HepG2 (cell line): ENCODE data around the gene PSENEN. TPM values are rescaled to one million over a fixed set of nuclear protein-coding genes. Genes with fewer than 3 reads are reported as not detected.

ENCODE experiments used
- ATAC-seq: fragments of 200-7000 bp; cut with Tn5 transposase; 3 replicates; pipeline ENCODE4 v1.9.1; 2020; ENCODE audit warnings: mild to moderate bottlenecking, moderate library complexity
- BruUV-seq: library from RNA; stranded (reverse); fragments of 400-500 nt; replicated peaks from 2 replicates; lab custom pipeline; 2021; lab: Mats Ljungman, UMichigan
- CTCF ChIA-PET: fragments of 300-600 bp; formaldehyde crosslinking; extraction: SDS; loops from one replicate; lab custom pipeline; 2021; ENCODE audit warnings: low total read pairs, inconsistent platforms, low intra/inter-chr PET ratio; lab: Yijun Ruan, JAX
- POLR2A ChIA-PET: fragments of 350-600 bp; sonication (Branson Sonifier 250); formaldehyde crosslinking; loops from one replicate; lab custom pipeline; 2020; ENCODE audit warnings: antibody characterized with exemption, inconsistent platforms; lab: Yijun Ruan, JAX
- DNase-seq: peaks from one replicate; pipeline ENCODE4 v3.0.0-alpha.2; 2015; ENCODE audit warnings: low spot score
- FAIRE-seq: peaks from 3 replicates; lab custom pipeline; 2011; peaks lifted over from hg19 to GRCh38; lab: Jason Lieb, UNC
- H2AFZ ChIP-seq: one replicate; pipeline ENCODE4 v1.6.1; 2011; ENCODE audit warnings: low read length, inconsistent platforms
- H3K27ac ChIP-seq: fragments of 300-600 bp; 3 replicates; pipeline ENCODE4 v1.8.0; 2011; ENCODE audit warnings: mixed run types, mild to moderate bottlenecking, mixed read lengths, low read length, inconsistent platforms; ENCODE audit not compliant: insufficient read depth; ENCODE audit errors: extremely low read length
- H3K27me3 ChIP-seq, 2 experiments: fragments of 200-600 bp in 1 of 2; 2 replicates in 1 of 2; 3 replicates in 1 of 2; pipeline versions ENCODE4 v1.6.0 to v1.8.0; 2011; ENCODE audit warnings: low read length in 2 of 2, mild to moderate bottlenecking in 2 of 2, moderate library complexity in 2 of 2, inconsistent platforms in 1 of 2; ENCODE audit not compliant: insufficient read depth in 2 of 2, control insufficient read depth in 1 of 2
- H3K36me3 ChIP-seq, 2 experiments: fragments of 200-600 bp in 1 of 2; replicated peaks in 1 of 2; 2 replicates in 1 of 2; 3 replicates in 1 of 2; pipeline versions ENCODE4 v1.5.1 to v1.8.0; 2011; ENCODE audit warnings: low read length in 2 of 2, inconsistent platforms in 1 of 2; ENCODE audit not compliant: insufficient read depth in 2 of 2, control insufficient read depth in 1 of 2
- H3K4me1 ChIP-seq: 2 replicates; pipeline ENCODE4 v1.5.1; 2012; ENCODE audit warnings: low read length, inconsistent platforms; ENCODE audit not compliant: insufficient read depth
- H3K4me2 ChIP-seq: 2 replicates; pipeline ENCODE4 v1.6.0; 2011; ENCODE audit warnings: low read depth, low read length, inconsistent platforms
- H3K4me3 ChIP-seq, 3 experiments: fragments of 200-600 bp in 1 of 3; sonication (generic), shearing (Covaris generic) in 1 of 3; replicated peaks in 1 of 3; 2 replicates each; pipeline ENCODE4 v1.5.1; 2011 to 2016; ENCODE audit warnings: low read length in 3 of 3, inconsistent platforms in 2 of 3, low read depth in 2 of 3, mild to moderate bottlenecking in 2 of 3, control low read depth in 1 of 3, mixed read lengths in 1 of 3; ENCODE audit not compliant: insufficient read depth in 1 of 3
- H3K79me2 ChIP-seq: one replicate; pipeline ENCODE4 v1.6.1; 2011; ENCODE audit warnings: low read length, inconsistent platforms; ENCODE audit not compliant: insufficient read depth
- H3K9ac ChIP-seq: 2 replicates; pipeline ENCODE4 v1.6.0; 2011; ENCODE audit warnings: mild to moderate bottlenecking, low read depth, low read length, inconsistent platforms; ENCODE audit not compliant: insufficient read depth
- H3K9me3 ChIP-seq: 2 replicates; pipeline ENCODE4 v1.5.1; 2012; ENCODE audit warnings: mild to moderate bottlenecking, low read length
- H4K20me1 ChIP-seq: 2 replicates; pipeline ENCODE4 v1.6.0; 2011; ENCODE audit warnings: inconsistent platforms, mild to moderate bottlenecking, low read length, moderate library complexity; ENCODE audit not compliant: insufficient read depth
- ADNP ChIP-seq: sonication (generic); formaldehyde crosslinking; IDR thresholded peaks from 2 replicates; pipeline ENCODE4 v1.4.0; 2020; ENCODE audit warnings: missing genetic modification reagents
- BHLHE40 ChIP-seq: IDR thresholded peaks from 2 replicates; pipeline ENCODE4 v1.6.1; 2011; ENCODE audit warnings: low read length, improper control_type of control experiment
- CCAR2 ChIP-seq: fragments of 200-400 bp; formaldehyde crosslinking; optimal IDR thresholded peaks from 2 replicates; pipeline ENCODE3; 2018; ENCODE audit warnings: low read depth, mild to moderate bottlenecking, low read length, moderate library complexity
- HNF4A ChIP-seq: sonication (generic); formaldehyde crosslinking; IDR thresholded peaks from 2 replicates; pipeline ENCODE4 v1.4.0; 2020; ENCODE audit warnings: missing genetic modification reagents
- MIER3 ChIP-seq: IDR thresholded peaks from 2 replicates; pipeline ENCODE4 v1.6.1; 2016; ENCODE audit warnings: missing compliant biosample characterization, borderline replicate concordance
- NCOA5 ChIP-seq: sonication (generic); formaldehyde crosslinking; IDR thresholded peaks from 2 replicates; pipeline ENCODE4 v1.4.0; 2020; ENCODE audit warnings: missing genetic modification reagents
- SOX5 ChIP-seq: IDR thresholded peaks from 2 replicates; pipeline ENCODE4 v1.6.1; 2016; ENCODE audit warnings: borderline replicate concordance
- STAG1 ChIP-seq: sonication (generic); formaldehyde crosslinking; IDR thresholded peaks from 2 replicates; pipeline ENCODE4 v1.4.0; 2020; ENCODE audit warnings: missing genetic modification reagents
- ZBTB1 ChIP-seq: sonication (generic); formaldehyde crosslinking; IDR thresholded peaks from 2 replicates; pipeline ENCODE4 v1.4.0; 2020; ENCODE audit warnings: missing genetic modification reagents, borderline replicate concordance
- ZBTB7B ChIP-seq: sonication (generic); formaldehyde crosslinking; IDR thresholded peaks from 2 replicates; pipeline ENCODE4 v1.4.0; 2020; ENCODE audit warnings: missing genetic modification reagents
- ZNF333 ChIP-seq: sonication (generic); formaldehyde crosslinking; IDR thresholded peaks from 2 replicates; pipeline ENCODE4 v1.4.0; 2020; ENCODE audit warnings: mild to moderate bottlenecking, missing genetic modification reagents, borderline replicate concordance
- ZNF33B ChIP-seq: sonication (generic); formaldehyde crosslinking; IDR thresholded peaks from 2 replicates; pipeline ENCODE4 v1.5.1; 2020; ENCODE audit warnings: mild to moderate bottlenecking, missing genetic modification reagents
- ZNF792 ChIP-seq: IDR thresholded peaks from 2 replicates; pipeline ENCODE4 v1.6.1; 2016
- ZSCAN29 ChIP-seq: sonication (generic); formaldehyde crosslinking; conservative IDR thresholded peaks from 2 replicates; pipeline ENCODE4 v1.4.0; 2020; ENCODE audit warnings: mild to moderate bottlenecking, missing genetic modification reagents
- WGBS: methylation state at CpG from one replicate; pipeline ENCODE4 v1.1.6; 2017; ENCODE audit warnings: low lambda C conversion rate; 5-methylcytosine and 5-hydroxymethylcytosine counted together
- in situ Hi-C: cut with HindIII; loops from 2 replicates; pipeline ENCODE4 v1.10.0; 2017; ENCODE audit warnings: low pct_unique_long_range_greater_than_20kb; ENCODE audit not compliant: extremely low pct_ligation_motif_present
- intact Hi-C: fragments of 100-400 bp; cut with micrococcal nuclease; formaldehyde crosslinking; loops from one replicate; pipeline ENCODE4 v1.10.0; 2022; ENCODE audit not compliant: unreplicated experiment
- polyA plus RNA-seq, 8 experiments: library from polyadenylated mRNA; depleted of rRNA in 3 of 8; stranded (reverse) in 7 of 8; unstranded in 1 of 8; fragments of >200 nt; fragmentation: Illumina TruSeq in 4 of 8; extraction: Trizol in 4 of 8; gene quantifications; 2 replicates each; pipeline versions ENCODE4 v1.2.1 to v1.2.3, GENCODE V29; 2011 to 2016; ENCODE audit warnings: low read depth in 4 of 8, missing spikeins in 1 of 8, mixed read lengths in 1 of 8; ENCODE audit not compliant: insufficient read depth in 1 of 8
- total RNA-seq, 5 experiments: library from RNA; depleted of rRNA; stranded (reverse); fragments of >200 nt; fragmentation: Illumina TruSeq; extraction: Trizol; gene quantifications; 2 replicates each; pipeline ENCODE4 v1.2.3, GENCODE V29; 2016; ENCODE audit warnings: low read depth in 1 of 5
- TF ChIP-seq, protein P1 (sequence below): sonication (generic); formaldehyde crosslinking; IDR thresholded peaks from 2 replicates; pipeline ENCODE4 v1.4.0; 2020; ENCODE audit warnings: mild to moderate bottlenecking, missing genetic modification reagents
- TF ChIP-seq, protein P2 (sequence below): sonication (generic); formaldehyde crosslinking; IDR thresholded peaks from 2 replicates; pipeline ENCODE4 v1.4.0; 2020; ENCODE audit warnings: missing genetic modification reagents
- TF ChIP-seq, protein P3 (sequence below): sonication (generic); formaldehyde crosslinking; IDR thresholded peaks from 2 replicates; pipeline ENCODE4 v1.8.1; 2023; ENCODE audit warnings: mild to moderate bottlenecking, missing genetic modification reagents

The PSENEN gene
- total and polyA plus RNA-seq, 2 of the 13 experiments (the other 11 are each of a cell fraction or from before 2014, with no cell fraction given), result 16.9 to 34.2 TPM

DNA sequence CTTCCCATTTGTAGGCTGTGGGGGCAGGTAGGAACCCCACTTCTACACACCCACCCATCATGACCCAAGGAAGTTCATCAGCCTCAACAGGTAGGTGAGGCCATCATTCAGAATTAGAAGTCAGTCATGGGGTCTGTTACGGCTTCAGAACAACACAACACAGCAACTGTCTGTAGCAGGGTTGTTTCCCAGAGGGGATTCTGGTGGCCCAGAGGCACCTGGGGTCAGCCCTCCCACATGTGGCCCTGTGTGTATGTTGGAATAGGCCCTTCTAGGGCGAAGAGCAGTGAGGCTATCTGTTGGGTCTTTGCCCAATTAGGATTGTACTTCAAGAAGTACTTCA, 6.6 kb upstream of the PSENEN start:
- CTCF ChIA-PET, result no interaction called here
- TF ChIP-seq ZBTB7B (CRISPR knock-in tag), result no peak
- TF ChIP-seq, protein P1, sequence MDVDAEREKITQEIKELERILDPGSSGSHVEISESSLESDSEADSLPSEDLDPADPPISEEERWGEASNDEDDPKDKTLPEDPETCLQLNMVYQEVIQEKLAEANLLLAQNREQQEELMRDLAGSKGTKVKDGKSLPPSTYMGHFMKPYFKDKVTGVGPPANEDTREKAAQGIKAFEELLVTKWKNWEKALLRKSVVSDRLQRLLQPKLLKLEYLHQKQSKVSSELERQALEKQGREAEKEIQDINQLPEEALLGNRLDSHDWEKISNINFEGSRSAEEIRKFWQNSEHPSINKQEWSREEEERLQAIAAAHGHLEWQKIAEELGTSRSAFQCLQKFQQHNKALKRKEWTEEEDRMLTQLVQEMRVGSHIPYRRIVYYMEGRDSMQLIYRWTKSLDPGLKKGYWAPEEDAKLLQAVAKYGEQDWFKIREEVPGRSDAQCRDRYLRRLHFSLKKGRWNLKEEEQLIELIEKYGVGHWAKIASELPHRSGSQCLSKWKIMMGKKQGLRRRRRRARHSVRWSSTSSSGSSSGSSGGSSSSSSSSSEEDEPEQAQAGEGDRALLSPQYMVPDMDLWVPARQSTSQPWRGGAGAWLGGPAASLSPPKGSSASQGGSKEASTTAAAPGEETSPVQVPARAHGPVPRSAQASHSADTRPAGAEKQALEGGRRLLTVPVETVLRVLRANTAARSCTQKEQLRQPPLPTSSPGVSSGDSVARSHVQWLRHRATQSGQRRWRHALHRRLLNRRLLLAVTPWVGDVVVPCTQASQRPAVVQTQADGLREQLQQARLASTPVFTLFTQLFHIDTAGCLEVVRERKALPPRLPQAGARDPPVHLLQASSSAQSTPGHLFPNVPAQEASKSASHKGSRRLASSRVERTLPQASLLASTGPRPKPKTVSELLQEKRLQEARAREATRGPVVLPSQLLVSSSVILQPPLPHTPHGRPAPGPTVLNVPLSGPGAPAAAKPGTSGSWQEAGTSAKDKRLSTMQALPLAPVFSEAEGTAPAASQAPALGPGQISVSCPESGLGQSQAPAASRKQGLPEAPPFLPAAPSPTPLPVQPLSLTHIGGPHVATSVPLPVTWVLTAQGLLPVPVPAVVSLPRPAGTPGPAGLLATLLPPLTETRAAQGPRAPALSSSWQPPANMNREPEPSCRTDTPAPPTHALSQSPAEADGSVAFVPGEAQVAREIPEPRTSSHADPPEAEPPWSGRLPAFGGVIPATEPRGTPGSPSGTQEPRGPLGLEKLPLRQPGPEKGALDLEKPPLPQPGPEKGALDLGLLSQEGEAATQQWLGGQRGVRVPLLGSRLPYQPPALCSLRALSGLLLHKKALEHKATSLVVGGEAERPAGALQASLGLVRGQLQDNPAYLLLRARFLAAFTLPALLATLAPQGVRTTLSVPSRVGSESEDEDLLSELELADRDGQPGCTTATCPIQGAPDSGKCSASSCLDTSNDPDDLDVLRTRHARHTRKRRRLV (CRISPR knock-in tag), result no peak
- no peak for TF ChIP-seq ZSCAN29 (CRISPR knock-in tag)
- TF ChIP-seq CCAR2, result no peak
- TF ChIP-seq ZNF33B (CRISPR knock-in tag), result no peak
- TF ChIP-seq ADNP (CRISPR knock-in tag), result no peak
- TF ChIP-seq, protein P2, sequence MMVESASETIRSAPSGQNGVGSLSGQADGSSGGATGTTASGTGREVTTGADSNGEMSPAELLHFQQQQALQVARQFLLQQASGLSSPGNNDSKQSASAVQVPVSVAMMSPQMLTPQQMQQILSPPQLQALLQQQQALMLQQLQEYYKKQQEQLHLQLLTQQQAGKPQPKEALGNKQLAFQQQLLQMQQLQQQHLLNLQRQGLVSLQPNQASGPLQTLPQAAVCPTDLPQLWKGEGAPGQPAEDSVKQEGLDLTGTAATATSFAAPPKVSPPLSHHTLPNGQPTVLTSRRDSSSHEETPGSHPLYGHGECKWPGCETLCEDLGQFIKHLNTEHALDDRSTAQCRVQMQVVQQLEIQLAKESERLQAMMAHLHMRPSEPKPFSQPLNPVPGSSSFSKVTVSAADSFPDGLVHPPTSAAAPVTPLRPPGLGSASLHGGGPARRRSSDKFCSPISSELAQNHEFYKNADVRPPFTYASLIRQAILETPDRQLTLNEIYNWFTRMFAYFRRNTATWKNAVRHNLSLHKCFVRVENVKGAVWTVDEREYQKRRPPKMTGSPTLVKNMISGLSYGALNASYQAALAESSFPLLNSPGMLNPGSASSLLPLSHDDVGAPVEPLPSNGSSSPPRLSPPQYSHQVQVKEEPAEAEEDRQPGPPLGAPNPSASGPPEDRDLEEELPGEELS, result no peak
- no peak for TF ChIP-seq ZNF333
- TF ChIP-seq MIER3 (CRISPR knock-in tag), result no peak
- no peak for TF ChIP-seq ZNF792 (CRISPR knock-in tag)
- TF ChIP-seq STAG1, result no peak
- TF ChIP-seq, protein P3, sequence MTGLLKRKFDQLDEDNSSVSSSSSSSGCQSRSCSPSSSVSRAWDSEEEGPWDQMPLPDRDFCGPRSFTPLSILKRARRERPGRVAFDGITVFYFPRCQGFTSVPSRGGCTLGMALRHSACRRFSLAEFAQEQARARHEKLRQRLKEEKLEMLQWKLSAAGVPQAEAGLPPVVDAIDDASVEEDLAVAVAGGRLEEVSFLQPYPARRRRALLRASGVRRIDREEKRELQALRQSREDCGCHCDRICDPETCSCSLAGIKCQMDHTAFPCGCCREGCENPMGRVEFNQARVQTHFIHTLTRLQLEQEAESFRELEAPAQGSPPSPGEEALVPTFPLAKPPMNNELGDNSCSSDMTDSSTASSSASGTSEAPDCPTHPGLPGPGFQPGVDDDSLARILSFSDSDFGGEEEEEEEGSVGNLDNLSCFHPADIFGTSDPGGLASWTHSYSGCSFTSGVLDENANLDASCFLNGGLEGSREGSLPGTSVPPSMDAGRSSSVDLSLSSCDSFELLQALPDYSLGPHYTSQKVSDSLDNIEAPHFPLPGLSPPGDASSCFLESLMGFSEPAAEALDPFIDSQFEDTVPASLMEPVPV, result no peak
- no peak for TF ChIP-seq NCOA5 (CRISPR knock-in tag)
- no peak for TF ChIP-seq HNF4A (CRISPR knock-in tag)
- TF ChIP-seq BHLHE40, result no peak
- TF ChIP-seq SOX5 (CRISPR knock-in tag), result no peak
- no peak for TF ChIP-seq ZBTB1 (CRISPR knock-in tag)

More for the DNA sequence above, 6.6 kb upstream of the PSENEN start:
- WGBS, result 100% methylated on average over 1 of the region's 2 CpGs
- FAIRE-seq (no peak), ATAC-seq (no peak), DNase-seq (no peak)
- POLR2A ChIA-PET, result interaction anchor here (2.2 to 4.6 kb wide), 2 partner anchors 9 to 19 kb away, joined by 10 to 69 read pairs; partner anchors contain the start of gene LIN37
- Histone ChIP-seq H3K27me3 (no peaks in the 10 kb centered on the region), H3K4me2 (no peak overlapping the region), H3K9ac (no peak overlapping the region), H4K20me1 (no peaks in the 10 kb centered on the region), H2AFZ (no peak overlapping the region), H3K36me3 (peaks cover 20 to 49% of the 10 kb centered on the region in 2 experiments; a peak in 4 of 5 replicates), H3K4me3 (no peak overlapping the region), H3K27ac (no peak overlapping the region), H3K9me3 (no peaks in the 10 kb centered on the region), H3K79me2 (no peaks in the 10 kb centered on the region), H3K4me1 (peaks cover 21% of the 10 kb centered on the region)
- intact Hi-C loops, result no loop called here
- no TSS peak for BruUV-seq
- in situ Hi-C loops, result no loop called here
